NT2/D1 (cell line): ENCODE results near the gene MPP1.

Experiments used
- SUZ12 ChIP-seq: IDR thresholded peaks from 2 replicates; pipeline ENCODE4 v1.6.1; 2011; ENCODE audit not compliant: insufficient read length, insufficient read depth; ENCODE audit errors: extremely low read depth
- ZNF274 ChIP-seq: IDR thresholded peaks from 2 replicates; pipeline ENCODE4 v1.6.1; 2011; ENCODE audit warnings: mild to moderate bottlenecking, low read depth, low read length

- TF ChIP-seq ZNF274 (no peak), SUZ12 (no peak)
These were observed 74.1 kb downstream of the MPP1 start for GRCh38 chrX:154731184-154731583.
